Measurements from ENCODE around the gene SPG7. TPM values are rescaled to one million over a fixed set of nuclear protein-coding genes. Genes with fewer than 3 reads are reported as not detected.
A peak's percentile ranks its signal among the peaks of the same experiment; 100 is the strongest.

The SPG7 gene
- total RNA-seq, 1 donor from 2014 or later = 95.0 TPM

DNA sequence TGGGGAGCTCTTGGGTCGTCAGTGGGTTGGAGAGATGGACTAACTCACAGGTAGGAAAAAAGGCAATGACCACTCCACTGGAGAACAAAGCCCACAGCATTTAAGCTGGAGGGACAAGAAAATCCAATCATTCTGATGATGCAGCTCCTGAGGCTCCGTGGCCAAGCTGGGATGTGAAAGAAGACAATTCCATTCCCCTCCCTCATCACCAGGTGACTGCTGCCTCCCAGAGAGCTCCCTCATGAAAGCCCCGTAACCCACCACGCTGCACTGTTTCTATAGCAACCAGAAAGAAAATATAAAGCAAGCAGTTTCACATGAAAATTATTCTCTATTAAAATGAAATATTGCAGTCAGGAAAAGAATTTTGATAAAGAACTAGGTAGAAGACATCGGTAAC is 33.1 kb upstream of the SPG7 start:
- Histone ChIP-seq H3K36me3 (no peaks in the 10 kb centered on the region), H3K27me3 (no peaks in the 10 kb centered on the region), H3K27ac (no peak overlapping the region), H3K4me1 (peaks cover 81% of the 10 kb centered on the region), H3K9me3 (no peaks in the 10 kb centered on the region), H3K4me3 (no peak overlapping the region)
- ATAC-seq (no peak), DNase-seq (no peak)
- TF ChIP-seq, protein P1, sequence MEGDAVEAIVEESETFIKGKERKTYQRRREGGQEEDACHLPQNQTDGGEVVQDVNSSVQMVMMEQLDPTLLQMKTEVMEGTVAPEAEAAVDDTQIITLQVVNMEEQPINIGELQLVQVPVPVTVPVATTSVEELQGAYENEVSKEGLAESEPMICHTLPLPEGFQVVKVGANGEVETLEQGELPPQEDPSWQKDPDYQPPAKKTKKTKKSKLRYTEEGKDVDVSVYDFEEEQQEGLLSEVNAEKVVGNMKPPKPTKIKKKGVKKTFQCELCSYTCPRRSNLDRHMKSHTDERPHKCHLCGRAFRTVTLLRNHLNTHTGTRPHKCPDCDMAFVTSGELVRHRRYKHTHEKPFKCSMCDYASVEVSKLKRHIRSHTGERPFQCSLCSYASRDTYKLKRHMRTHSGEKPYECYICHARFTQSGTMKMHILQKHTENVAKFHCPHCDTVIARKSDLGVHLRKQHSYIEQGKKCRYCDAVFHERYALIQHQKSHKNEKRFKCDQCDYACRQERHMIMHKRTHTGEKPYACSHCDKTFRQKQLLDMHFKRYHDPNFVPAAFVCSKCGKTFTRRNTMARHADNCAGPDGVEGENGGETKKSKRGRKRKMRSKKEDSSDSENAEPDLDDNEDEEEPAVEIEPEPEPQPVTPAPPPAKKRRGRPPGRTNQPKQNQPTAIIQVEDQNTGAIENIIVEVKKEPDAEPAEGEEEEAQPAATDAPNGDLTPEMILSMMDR (IDR thresholded peaks at IDR 0.05) = no peak
- intact Hi-C loops (cut with DNase I) = no loop called here

- H3K36me3 ChIP-seq = no peaks in the 10 kb centered on the region
- H3K4me3 ChIP-seq = no peak overlapping the region
- peak; percentile 44 for ATAC-seq
- no peak overlapping the region for H3K27ac ChIP-seq
- TF ChIP-seq, protein P1 (IDR thresholded peaks at IDR 0.05) = no peak
- H3K27me3 ChIP-seq = no peaks in the 10 kb centered on the region
- no peak for DNase-seq
- intact Hi-C loops (cut with DNase I) = no loop called here
- peaks cover 78% of the 10 kb centered on the region for H3K4me1 ChIP-seq
- no peaks in the 10 kb centered on the region for H3K9me3 ChIP-seq
These were observed 31.8 kb upstream of the SPG7 start for GRCh38 chr16:89476379-89476778.

- H3K4me1 ChIP-seq = peaks cover 79% of the 10 kb centered on the region
These were observed 31.4 kb upstream of the SPG7 start for GRCh38 chr16:89476811-89477261.

DNA sequence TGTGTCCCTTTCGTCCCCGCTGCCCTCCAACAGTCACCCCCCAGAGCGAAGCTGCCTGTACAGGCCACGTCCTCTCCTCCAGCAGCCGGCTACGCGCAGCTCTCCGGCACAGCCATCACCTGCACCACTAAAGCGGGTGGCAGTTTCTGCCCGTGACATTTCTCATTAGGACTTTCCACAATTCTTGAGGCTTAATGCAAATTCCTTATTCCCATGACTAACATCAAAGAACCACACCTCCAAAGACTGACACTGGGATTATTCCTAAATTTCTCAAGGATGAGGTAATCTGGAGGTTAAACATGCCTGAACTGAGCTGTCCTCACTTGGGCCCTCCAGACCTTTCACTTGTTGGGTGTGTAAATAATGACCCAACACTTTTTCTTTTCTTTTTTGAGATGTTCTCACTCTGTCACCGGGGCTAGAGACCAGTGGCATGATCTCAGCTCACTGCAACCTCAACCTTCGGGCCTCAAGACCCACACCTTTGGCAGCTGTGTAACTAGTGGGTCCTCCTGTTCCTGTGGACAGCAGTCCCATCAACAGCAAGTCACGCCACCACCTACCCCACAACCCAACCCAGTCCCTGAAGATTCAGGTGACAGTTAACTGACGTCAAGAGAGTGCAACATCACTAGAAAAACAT is 29.5 kb upstream of the SPG7 start:
- Histone ChIP-seq H3K27me3 (no peaks in the 10 kb centered on the region), H3K27ac (no peak overlapping the region), H3K9me3 (no peaks in the 10 kb centered on the region), H3K4me3 (no peak overlapping the region), H3K36me3 (no peaks in the 10 kb centered on the region), H3K4me1 (peaks cover 79% of the 10 kb centered on the region)
- intact Hi-C loops (cut with DNase I) = no loop called here
- peak; percentile 38 for ATAC-seq
- DNase-seq = no peak
- TF ChIP-seq, protein P1 (IDR thresholded peaks at IDR 0.05) = no peak

More at GRCh38 chr16:89476811-89477261, 31.4 kb upstream of the SPG7 start:
- H3K27ac ChIP-seq = no peak overlapping the region
- H3K27me3 ChIP-seq = no peaks in the 10 kb centered on the region
- DNase-seq (no peak), ATAC-seq (no peak)
- intact Hi-C loops (cut with DNase I) = no loop called here
- TF ChIP-seq, protein P1 (IDR thresholded peaks at IDR 0.05) = no peak
- H3K9me3 ChIP-seq = no peaks in the 10 kb centered on the region
- no peaks in the 10 kb centered on the region for H3K36me3 ChIP-seq
- no peak overlapping the region for H3K4me3 ChIP-seq

DNA sequence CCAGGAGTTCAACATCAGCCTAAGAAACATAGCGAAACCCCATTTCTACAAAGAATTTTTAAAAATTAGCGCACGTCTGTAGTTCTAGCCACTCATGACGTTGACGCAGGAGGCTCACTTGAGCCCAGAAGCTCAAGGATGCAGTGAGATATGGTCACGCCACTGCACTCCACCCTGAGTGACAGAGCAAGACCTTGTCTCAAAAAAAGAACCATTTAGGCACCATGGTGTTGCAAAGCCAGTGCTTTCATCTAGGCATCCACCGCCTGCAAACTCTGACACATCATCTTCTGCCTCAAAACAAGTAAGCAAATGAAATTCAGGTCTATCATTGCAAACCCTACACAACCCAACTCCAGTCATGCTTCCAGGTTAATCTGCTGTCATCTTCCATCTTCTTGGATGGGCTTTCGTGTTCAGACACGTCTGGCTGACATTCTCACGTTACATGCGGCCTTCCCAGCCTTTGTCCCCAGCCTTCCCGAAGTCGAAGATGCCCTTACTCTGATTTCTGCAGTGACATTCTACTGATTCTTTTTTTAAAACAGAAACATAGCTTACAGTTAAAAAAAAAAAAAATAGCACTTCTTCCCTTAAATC is 26.7 kb upstream of the SPG7 start:
- Histone ChIP-seq H3K36me3 (no peaks in the 10 kb centered on the region), H3K27ac (no peak overlapping the region), H3K9me3 (no peaks in the 10 kb centered on the region), H3K27me3 (no peaks in the 10 kb centered on the region), H3K4me3 (no peak overlapping the region), H3K4me1 (peaks cover 88% of the 10 kb centered on the region)
- intact Hi-C loops (cut with DNase I) = loop anchor here (10.0 kb wide), 1 partner anchor 147 kb away; no protein-coding TSS in a partner anchor
- ATAC-seq = no peak
- TF ChIP-seq, protein P1 (IDR thresholded peaks at IDR 0.05) = no peak
- no peak for DNase-seq
